ENCODE results near the gene ZBP1.

Gene ZBP1

GRCh38 chr20:57616143-57616951 is 3.9 kb downstream of the ZBP1 start:
- DNase-seq = no peak

GRCh38 chr20:57615445-57615811 is 4.8 kb downstream of the ZBP1 start:
- DNase-seq = no peak

- no peak for DNase-seq
Observed at GRCh38 chr20:57614490-57615444, 5.5 kb downstream of the ZBP1 start.

GRCh38 chr20:57613481-57613921 is 6.7 kb downstream of the ZBP1 start:
- no peak for DNase-seq

- DNase-seq = no peak
Observed at GRCh38 chr20:57612916-57613315, 7.3 kb downstream of the ZBP1 start.

GRCh38 chr20:57612436-57612835 is 7.8 kb downstream of the ZBP1 start:
- no peak for DNase-seq

GRCh38 chr20:57611586-57612311 is 8.5 kb downstream of the ZBP1 start:
- DNase-seq = no peak

GRCh38 chr20:57610261-57610952 is 9.8 kb downstream of the ZBP1 start:
- no peak for DNase-seq

- DNase-seq = no peak
Observed at GRCh38 chr20:57609842-57610167, 10.4 kb downstream of the ZBP1 start.

- no peak for DNase-seq
Observed at GRCh38 chr20:57609086-57609841, 11.0 kb downstream of the ZBP1 start.

- no peak for DNase-seq
Observed at GRCh38 chr20:57608516-57608915, 11.7 kb downstream of the ZBP1 start.

GRCh38 chr20:57605878-57606277 is 14.3 kb downstream of the ZBP1 start:
- DNase-seq = no peak

GRCh38 chr20:57605045-57605444 is 15.2 kb downstream of the ZBP1 start:
- DNase-seq = no peak

- DNase-seq = no peak
Observed at GRCh38 chr20:57603120-57603519, 17.1 kb downstream of the ZBP1 start.

GRCh38 chr20:57601737-57602136 is 18.5 kb downstream of the ZBP1 start:
- no peak for DNase-seq

GRCh38 chr20:57601211-57601570 is 19.0 kb downstream of the ZBP1 start:
- no peak for DNase-seq

- DNase-seq = no peak
Observed at GRCh38 chr20:57600320-57601210, 19.7 kb downstream of the ZBP1 start.

GRCh38 chr20:57598491-57598890 is 21.7 kb downstream of the ZBP1 start:
- DNase-seq = no peak

- no peak for DNase-seq
Observed at GRCh38 chr20:57598060-57598459, 22.2 kb downstream of the ZBP1 start.

- DNase-seq = peak; percentile 11
Observed at GRCh38 chr20:57596998-57597939, 23.0 kb downstream of the ZBP1 start.
